GM12878 (cell line): ENCODE results near the gene BMPR1B.

ENCODE experiments used
- ATF2 ChIP-seq: IDR thresholded peaks from 2 replicates; pipeline ENCODE4 v1.6.1; 2012; ENCODE audit warnings: low read length, inconsistent platforms
- CTCF ChIP-seq, 3 experiments: IDR thresholded peaks in 2 of 3; conservative IDR thresholded peaks in 1 of 3; 2 replicates each; pipeline ENCODE4 v1.5.1; 2011; ENCODE audit warnings: low read depth in 3 of 3, low read length in 3 of 3, mild to moderate bottlenecking in 3 of 3, control low read depth in 2 of 3, moderate library complexity in 2 of 3, inconsistent platforms in 1 of 3, mixed read lengths in 1 of 3; ENCODE audit not compliant: control insufficient read depth in 2 of 3, insufficient read depth in 1 of 3; ENCODE audit errors: extremely low read depth in 1 of 3
- MAX ChIP-seq: IDR thresholded peaks from 2 replicates; pipeline ENCODE4 v1.6.1; 2012; ENCODE audit warnings: low read depth, low read length, improper control_type of control experiment
- MEF2A ChIP-seq: IDR thresholded peaks from 2 replicates; pipeline ENCODE4 v1.6.1; 2011; ENCODE audit warnings: low read depth, mild to moderate bottlenecking, low read length, moderate library complexity; ENCODE audit not compliant: insufficient read depth
- MXI1 ChIP-seq: fragments of 150-350 bp; IDR thresholded peaks from 2 replicates; pipeline ENCODE4 v1.6.1; 2011; ENCODE audit warnings: low read depth, mild to moderate bottlenecking, inconsistent platforms, low read length, improper control_type of control experiment
- POLR2A ChIP-seq: IDR thresholded peaks from 2 replicates; pipeline ENCODE4 v1.6.1; 2011; ENCODE audit warnings: low read depth, mild to moderate bottlenecking, low read length
- SIN3A ChIP-seq: IDR thresholded peaks from 2 replicates; pipeline ENCODE4 v1.6.1; 2012; ENCODE audit warnings: low read depth, low read length, improper control_type of control experiment
- SPI1 ChIP-seq: IDR thresholded peaks from 2 replicates; pipeline ENCODE4 v1.6.1; 2011; ENCODE audit warnings: low read depth, mild to moderate bottlenecking, low read length, moderate library complexity, borderline replicate concordance; ENCODE audit not compliant: insufficient read depth
- TAF1 ChIP-seq: IDR thresholded peaks from 2 replicates; pipeline ENCODE4 v1.6.1; 2011; ENCODE audit warnings: mild to moderate bottlenecking, low read depth, low read length, borderline replicate concordance
- ZNF274 ChIP-seq: IDR thresholded peaks from one replicate; pipeline ENCODE4 v1.8.0; 2011; ENCODE audit not compliant: insufficient read length, insufficient read depth
- TF ChIP-seq, protein P1 (sequence below): IDR thresholded peaks from 2 replicates; pipeline ENCODE4 v1.6.1; 2011; ENCODE audit warnings: low read depth, low read length, improper control_type of control experiment, borderline replicate concordance

DNA sequence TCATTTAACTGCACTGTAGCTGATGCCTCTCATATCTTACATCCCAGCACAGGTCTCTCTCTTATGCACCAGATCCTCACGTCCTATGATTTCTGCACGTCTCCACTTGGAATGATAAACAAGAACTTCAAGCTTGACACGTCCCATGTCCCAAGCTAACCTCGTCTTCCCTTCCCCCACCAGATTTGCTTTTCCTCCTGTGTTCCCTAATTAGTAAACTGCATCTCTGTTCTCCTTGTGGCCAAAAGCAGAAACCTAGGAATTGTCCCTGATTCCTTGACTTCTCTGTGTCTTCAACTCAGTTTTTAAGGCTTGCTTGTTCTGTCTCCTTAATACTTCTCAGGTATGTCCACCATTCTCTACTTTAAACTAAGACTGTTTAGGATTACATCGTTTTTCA is 171.9 kb downstream of the BMPR1B start:
- TF ChIP-seq MEF2A = no peak
- TF ChIP-seq CTCF (IDR thresholded peaks at IDR 0.05 in 2 of 3, conservative IDR thresholded peaks at IDR 0.05 in 1 of 3; ENCODE audit: control insufficient read depth in 2 of 3, extremely low read depth in 1 of 3, insufficient read depth in 1 of 3, low read depth in 3 of 3, low read length in 3 of 3) = no peak
- TF ChIP-seq SPI1 = no peak
- no peak for TF ChIP-seq MXI1
- no peak for TF ChIP-seq SIN3A
- TF ChIP-seq MAX = no peak
- TF ChIP-seq POLR2A = no peak
- TF ChIP-seq TAF1 = no peak
- no peak for TF ChIP-seq ZNF274
- TF ChIP-seq, protein P1, sequence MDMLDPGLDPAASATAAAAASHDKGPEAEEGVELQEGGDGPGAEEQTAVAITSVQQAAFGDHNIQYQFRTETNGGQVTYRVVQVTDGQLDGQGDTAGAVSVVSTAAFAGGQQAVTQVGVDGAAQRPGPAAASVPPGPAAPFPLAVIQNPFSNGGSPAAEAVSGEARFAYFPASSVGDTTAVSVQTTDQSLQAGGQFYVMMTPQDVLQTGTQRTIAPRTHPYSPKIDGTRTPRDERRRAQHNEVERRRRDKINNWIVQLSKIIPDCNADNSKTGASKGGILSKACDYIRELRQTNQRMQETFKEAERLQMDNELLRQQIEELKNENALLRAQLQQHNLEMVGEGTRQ = no peak
- no peak for TF ChIP-seq ATF2
